Measurements from ENCODE around the gene MAMSTR. TPM values are rescaled to one million over a fixed set of nuclear protein-coding genes. Genes with fewer than 3 reads are reported as not detected.

The MAMSTR gene
- total RNA-seq, 1 experiment from 2014 or later = 0.18 TPM

GRCh38 chr19:48668332-48668731 is 51.2 kb downstream of the MAMSTR start:
- no peaks in the 10 kb centered on the region for H3K79me2 ChIP-seq (ENCODE audit: low read length)

GRCh38 chr19:48665786-48666185 is 53.7 kb downstream of the MAMSTR start:
- no peak overlapping the region for H3K27ac ChIP-seq (ENCODE audit: low read length)
- no peaks in the 10 kb centered on the region for H3K79me2 ChIP-seq (ENCODE audit: low read length)
- no peaks in the 10 kb centered on the region for H3K4me1 ChIP-seq (ENCODE audit: insufficient read depth, low read length)
- no peaks in the 10 kb centered on the region for H4K20me1 ChIP-seq (ENCODE audit: low read length)
- no peaks in the 10 kb centered on the region for H3K9me3 ChIP-seq (ENCODE audit: low read length)
- CTCF ChIA-PET = no interaction called here
- no peak overlapping the region for H3K4me3 ChIP-seq (ENCODE audit: low read length)
- no peak overlapping the region for H2AFZ ChIP-seq (ENCODE audit: low read length)
- DNase-seq (no peak), ATAC-seq (no peak)
- POLR2A ChIA-PET (ENCODE audit: unreplicated experiment) = no interaction called here
- H3K9me2 ChIP-seq (replicated peaks; ENCODE audit: low read length) = no peaks in the 10 kb centered on the region
- H3K4me2 ChIP-seq (ENCODE audit: low read length) = no peak overlapping the region
- no peaks in the 10 kb centered on the region for H3K36me3 ChIP-seq (ENCODE audit: low read depth, low read length)
- no peaks in the 10 kb centered on the region for H3K27me3 ChIP-seq (ENCODE audit: low read length)
- H3F3A ChIP-seq (ENCODE audit: low read length, unreplicated experiment) = no peaks in the 10 kb centered on the region
- no TSS peak for BruUV-seq (replicated peaks)
- TF ChIP-seq EZH2 (IDR thresholded peaks at IDR 0.05; ENCODE audit: low read length, unreplicated experiment) = no peak
- intact Hi-C loops (cut with micrococcal nuclease) = no loop called here
- H3K9ac ChIP-seq (ENCODE audit: low read length) = no peak overlapping the region

More at GRCh38 chr19:48668332-48668731, 51.2 kb downstream of the MAMSTR start:
- no peaks in the 10 kb centered on the region for H3K4me1 ChIP-seq (ENCODE audit: insufficient read depth, low read length)
- no peak overlapping the region for H3K4me3 ChIP-seq (ENCODE audit: low read length)
- BruUV-seq (replicated peaks) = no TSS peak
- no peaks in the 10 kb centered on the region for H3K9me2 ChIP-seq (replicated peaks; ENCODE audit: low read length)
- intact Hi-C loops (cut with micrococcal nuclease) = no loop called here
- ChIA-PET POLR2A (ENCODE audit: unreplicated experiment) (no interaction called here), CTCF (no interaction called here)
- H3K9me3 ChIP-seq (ENCODE audit: low read length) = no peaks in the 10 kb centered on the region
- no peaks in the 10 kb centered on the region for H4K20me1 ChIP-seq (ENCODE audit: low read length)
- DNase-seq (no peak), ATAC-seq (no peak)
- no peak overlapping the region for H2AFZ ChIP-seq (ENCODE audit: low read length)
- H3K9ac ChIP-seq (ENCODE audit: low read length) = no peak overlapping the region
- no peaks in the 10 kb centered on the region for H3F3A ChIP-seq (ENCODE audit: low read length, unreplicated experiment)
- no peaks in the 10 kb centered on the region for H3K36me3 ChIP-seq (ENCODE audit: low read depth, low read length)
- TF ChIP-seq, protein P1, sequence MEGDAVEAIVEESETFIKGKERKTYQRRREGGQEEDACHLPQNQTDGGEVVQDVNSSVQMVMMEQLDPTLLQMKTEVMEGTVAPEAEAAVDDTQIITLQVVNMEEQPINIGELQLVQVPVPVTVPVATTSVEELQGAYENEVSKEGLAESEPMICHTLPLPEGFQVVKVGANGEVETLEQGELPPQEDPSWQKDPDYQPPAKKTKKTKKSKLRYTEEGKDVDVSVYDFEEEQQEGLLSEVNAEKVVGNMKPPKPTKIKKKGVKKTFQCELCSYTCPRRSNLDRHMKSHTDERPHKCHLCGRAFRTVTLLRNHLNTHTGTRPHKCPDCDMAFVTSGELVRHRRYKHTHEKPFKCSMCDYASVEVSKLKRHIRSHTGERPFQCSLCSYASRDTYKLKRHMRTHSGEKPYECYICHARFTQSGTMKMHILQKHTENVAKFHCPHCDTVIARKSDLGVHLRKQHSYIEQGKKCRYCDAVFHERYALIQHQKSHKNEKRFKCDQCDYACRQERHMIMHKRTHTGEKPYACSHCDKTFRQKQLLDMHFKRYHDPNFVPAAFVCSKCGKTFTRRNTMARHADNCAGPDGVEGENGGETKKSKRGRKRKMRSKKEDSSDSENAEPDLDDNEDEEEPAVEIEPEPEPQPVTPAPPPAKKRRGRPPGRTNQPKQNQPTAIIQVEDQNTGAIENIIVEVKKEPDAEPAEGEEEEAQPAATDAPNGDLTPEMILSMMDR (conservative IDR thresholded peaks at IDR 0.05; ENCODE audit: low read depth, low read length) = no peak
- TF ChIP-seq EZH2phosphoT487 (IDR thresholded peaks at IDR 0.05; ENCODE audit: borderline replicate concordance, low read length) (no peak), EZH2 (IDR thresholded peaks at IDR 0.05; ENCODE audit: low read length, unreplicated experiment) (no peak)
- no peaks in the 10 kb centered on the region for H3K27me3 ChIP-seq (ENCODE audit: low read length)
- H3K4me2 ChIP-seq (ENCODE audit: low read length) = no peak overlapping the region
- no peak overlapping the region for H3K27ac ChIP-seq (ENCODE audit: low read length)

DNA sequence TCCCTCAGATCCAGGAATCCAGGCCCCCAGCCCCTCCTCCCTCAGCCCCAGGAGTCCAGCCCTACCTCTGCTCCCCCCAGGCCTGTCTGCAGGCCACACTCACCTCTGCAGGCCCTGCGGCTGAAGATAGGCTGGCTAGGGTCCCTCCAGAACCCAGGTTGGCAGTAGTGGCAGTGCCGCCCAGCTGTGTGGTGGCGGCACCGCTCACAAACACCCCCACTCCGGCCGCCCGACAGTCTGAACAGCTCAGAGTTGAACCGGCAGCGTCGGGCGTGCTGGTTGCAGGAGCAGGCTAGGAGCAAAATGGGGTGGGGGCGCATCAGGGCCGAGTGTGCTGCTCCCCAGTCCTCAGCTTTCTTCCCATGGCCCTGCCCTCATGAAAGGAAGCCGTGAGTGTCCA is 55.0 kb downstream of the MAMSTR start:
- DNase-seq (no peak), ATAC-seq (no peak)
- H3K9me2 ChIP-seq (replicated peaks; ENCODE audit: low read length) = no peaks in the 10 kb centered on the region
- no peak overlapping the region for H3K4me3 ChIP-seq (ENCODE audit: low read length)
- H3K27ac ChIP-seq (ENCODE audit: low read length) = no peak overlapping the region
- H3F3A ChIP-seq (ENCODE audit: low read length, unreplicated experiment) = no peaks in the 10 kb centered on the region
- ChIA-PET CTCF (no interaction called here), POLR2A (ENCODE audit: unreplicated experiment) (no interaction called here)
- BruUV-seq (replicated peaks) = no TSS peak
- no peaks in the 10 kb centered on the region for H3K27me3 ChIP-seq (ENCODE audit: low read length)
- no peaks in the 10 kb centered on the region for H3K9me3 ChIP-seq (ENCODE audit: low read length)
- intact Hi-C loops (cut with micrococcal nuclease) = no loop called here
- no peak overlapping the region for H3K4me2 ChIP-seq (ENCODE audit: low read length)
- H2AFZ ChIP-seq (ENCODE audit: low read length) = no peak overlapping the region
- no peaks in the 10 kb centered on the region for H4K20me1 ChIP-seq (ENCODE audit: low read length)
- H3K9ac ChIP-seq (ENCODE audit: low read length) = no peak overlapping the region
- H3K4me1 ChIP-seq (ENCODE audit: insufficient read depth, low read length) = no peaks in the 10 kb centered on the region
- H3K79me2 ChIP-seq (ENCODE audit: low read length) = no peaks in the 10 kb centered on the region
- H3K36me3 ChIP-seq (ENCODE audit: low read depth, low read length) = no peaks in the 10 kb centered on the region
- no peak for TF ChIP-seq EZH2 (IDR thresholded peaks at IDR 0.05; ENCODE audit: low read length, unreplicated experiment)
- no peak for TF ChIP-seq EZH2phosphoT487 (IDR thresholded peaks at IDR 0.05; ENCODE audit: borderline replicate concordance, low read length)
- TF ChIP-seq, protein P1 (conservative IDR thresholded peaks at IDR 0.05; ENCODE audit: low read depth, low read length) = no peak

Data from PC-3 (cell line).